Suppressor macrophage (primary cell): Measurements from ENCODE around the gene PELO.
A peak's percentile ranks its signal among the peaks of the same experiment; 100 is the strongest.
"Not testable (repeated sequence)": the region's sequence is repeated elsewhere in the genome, so short reads cannot be mapped to it uniquely, and the experiment has no call there.

Experiments
- DNase-seq, 4 experiments: peaks; one replicate each; pipeline ENCODE4 v3.0.0-alpha.2; 2020 to 2022
- total RNA-seq, 17 experiments: gene quantifications; one replicate each; lab custom pipeline; 2026; ENCODE audit warnings: mixed read lengths in 6 of 17, inconsistent platforms in 3 of 17; lab: John Stamatoyannopoulos, UW

PELO gene
- total RNA-seq: 8.1 to 30.2 (median 17.6) reads per million in 17 experiments

GRCh38 chr5:52787600-52788504, at the start of gene PELO, which contains the start of gene ITGA1:
Gene PELO (plus strand): TSS chr5:52787916. CDS start chr5:52800395, 12,479 bp downstream.
Gene ITGA1 (plus strand): TSS chr5:52787916. CDS start chr5:52788354, 438 bp downstream.
- DNase-seq: peak; percentile 36 to 66 (median 55)

GRCh38 chr5:52738095-52738506, 49.6 kb upstream of the PELO start:
- peak in 1 of 4 experiments; percentile 28 for DNase-seq

GRCh38 chr5:52740007-52740406, 47.7 kb upstream of the PELO start:
- peak in 3 of 4 experiments; percentile 11 to 37 (median 26) for DNase-seq

- DNase-seq: no peak
Measured at GRCh38 chr5:52743012-52743411, 44.7 kb upstream of the PELO start.

GRCh38 chr5:52743529-52743928, 44.2 kb upstream of the PELO start:
- no peak for DNase-seq

GRCh38 chr5:52743970-52744369, 43.7 kb upstream of the PELO start:
- peak in 3 of 4 experiments; percentile 4 to 19 (median 12) for DNase-seq

GRCh38 chr5:52744867-52745458, 42.8 kb upstream of the PELO start:
- DNase-seq: not testable (repeated sequence)

- no peak for DNase-seq
Measured at GRCh38 chr5:52746539-52746938, 41.2 kb upstream of the PELO start.

GRCh38 chr5:52748590-52748989, 39.1 kb upstream of the PELO start:
- DNase-seq: no peak

- DNase-seq: no peak
Measured at GRCh38 chr5:52749666-52750065, 38.0 kb upstream of the PELO start.

- DNase-seq: no peak
Measured at GRCh38 chr5:52751137-52751536, 36.6 kb upstream of the PELO start.

GRCh38 chr5:52754051-52754450, 33.7 kb upstream of the PELO start:
- DNase-seq: no peak

- DNase-seq: no peak
Measured at GRCh38 chr5:52757527-52757926, 30.2 kb upstream of the PELO start.

- DNase-seq: no peak
Measured at GRCh38 chr5:52758014-52758413, 29.7 kb upstream of the PELO start.

- peak in 1 of 4 experiments; percentile 7 for DNase-seq
Measured at GRCh38 chr5:52759331-52759730, 28.4 kb upstream of the PELO start.

GRCh38 chr5:52760695-52761366, 26.9 kb upstream of the PELO start:
- peak in 3 of 4 experiments; percentile 15 to 42 (median 30) for DNase-seq

- no peak for DNase-seq
Measured at GRCh38 chr5:52767217-52767743, 20.4 kb upstream of the PELO start.

GRCh38 chr5:52767766-52768480, 19.8 kb upstream of the PELO start:
- peak in 1 of 4 experiments; percentile 20 for DNase-seq

GRCh38 chr5:52769061-52769460, 18.7 kb upstream of the PELO start:
- no peak for DNase-seq

- no peak for DNase-seq
Measured at GRCh38 chr5:52770287-52770939, 17.3 kb upstream of the PELO start.

- no peak for DNase-seq
Measured at GRCh38 chr5:52771343-52772039, 16.2 kb upstream of the PELO start.
